Testis (tissue), 2 donors: ENCODE measurements around the gene CD151.

ENCODE experiments used
- CTCF ChIP-seq, 3 experiments: fragments of 450-650 bp in 2 of 3; fragments of 200-600 bp in 1 of 3; sonication (generic) in 1 of 3; IDR thresholded peaks; one replicate each; pipeline ENCODE4 v1.5.1; 2016 to 2019; ENCODE audit warnings: antibody characterized with exemption in 3 of 3, mild to moderate bottlenecking in 2 of 3, moderate library complexity in 1 of 3
- POLR2A ChIP-seq: fragments of 450-650 bp; IDR thresholded peaks from one replicate; pipeline ENCODE4 v1.6.1; 2017; ENCODE audit warnings: antibody characterized with exemption, mild to moderate bottlenecking, moderate library complexity

GRCh38 chr11:856397-856796 lies 23.6 kb downstream of the CD151 start:
- TF ChIP-seq CTCF (IDR thresholded peaks at IDR 0.05): no peak
- TF ChIP-seq POLR2A: no peak
